IMR-90 (cell line): ENCODE data around the gene BCL7A. TPM values are rescaled to one million over a fixed set of nuclear protein-coding genes. Genes with fewer than 3 reads are reported as not detected.

Source experiments
- ATAC-seq: fragments of 200-7000 bp; cut with Tn5 transposase; 2 replicates; pipeline ENCODE4 v1.9.1; 2020; ENCODE audit warnings: low read depth, mild to moderate bottlenecking, moderate library complexity
- BruUV-seq: library from RNA; stranded (reverse); fragments of 400-500 nt; replicated peaks from 2 replicates; lab custom pipeline; 2021; lab: Mats Ljungman, UMichigan
- CTCF ChIA-PET: fragments of 300-600 bp; formaldehyde crosslinking; extraction: SDS; loops from one replicate; lab custom pipeline; 2021; ENCODE audit warnings: antibody characterized with exemption; lab: Yijun Ruan, JAX
- POLR2A ChIA-PET: fragments of 300-600 bp; sonication (Branson Sonifier 250); formaldehyde crosslinking; loops from one replicate; lab custom pipeline; 2022; ENCODE audit warnings: antibody characterized with exemption; ENCODE audit not compliant: unreplicated experiment; lab: Charles Lee
- DNase-seq: peaks from one replicate; pipeline ENCODE4 v3.0.0; 2013
- H2AFZ ChIP-seq: replicated peaks from 2 replicates; pipeline ENCODE3; 2013; ENCODE audit warnings: low read length, mild to moderate bottlenecking; ENCODE audit not compliant: poor library complexity
- H2AK5ac ChIP-seq: 2 replicates; pipeline ENCODE4 v1.6.1; 2013; ENCODE audit warnings: low read depth, low read length, inconsistent platforms
- H2AK9ac ChIP-seq: replicated peaks from 2 replicates; pipeline ENCODE3; 2013; ENCODE audit warnings: mild to moderate bottlenecking, low read depth, low read length, moderate library complexity; ENCODE audit not compliant: poor library complexity
- H2BK120ac ChIP-seq: 2 replicates; pipeline ENCODE4 v1.6.1; 2013; ENCODE audit warnings: low read depth, low read length, inconsistent platforms
- H2BK15ac ChIP-seq: 3 replicates; pipeline ENCODE4 v1.6.1; 2013; ENCODE audit warnings: low read depth, low read length, inconsistent platforms
- H2BK20ac ChIP-seq: 2 replicates; pipeline ENCODE4 v1.6.1; 2013; ENCODE audit warnings: low read depth, mild to moderate bottlenecking, inconsistent platforms, low read length, moderate library complexity
- H2BK5ac ChIP-seq: 2 replicates; pipeline ENCODE4 v1.6.1; 2013; ENCODE audit warnings: mild to moderate bottlenecking, low read depth, low read length, inconsistent platforms; ENCODE audit not compliant: poor library complexity, severe bottlenecking
- H3K14ac ChIP-seq: replicated peaks from 2 replicates; pipeline ENCODE4 v1.6.1; 2013; ENCODE audit warnings: low read depth, low read length, inconsistent platforms
- H3K18ac ChIP-seq: 2 replicates; pipeline ENCODE4 v1.6.1; 2013; ENCODE audit warnings: low read depth, low read length, control low read depth
- H3K23ac ChIP-seq: 2 replicates; pipeline ENCODE4 v1.6.1; 2013; ENCODE audit warnings: low read depth, low read length, inconsistent platforms
- H3K27ac ChIP-seq: 2 replicates; pipeline ENCODE4 v1.5.1; 2013; ENCODE audit warnings: mild to moderate bottlenecking, control low read depth, low read length; ENCODE audit not compliant: insufficient read depth
- H3K27me3 ChIP-seq: 2 replicates; pipeline ENCODE4 v1.6.1; 2013; ENCODE audit warnings: low read length; ENCODE audit not compliant: control insufficient read depth, insufficient read depth
- H3K36me3 ChIP-seq: 2 replicates; pipeline ENCODE4 v1.6.1; 2013; ENCODE audit warnings: low read length, mixed read lengths; ENCODE audit not compliant: control insufficient read depth, insufficient read depth
- H3K4ac ChIP-seq: 2 replicates; pipeline ENCODE4 v1.6.1; 2013; ENCODE audit warnings: low read depth, low read length, inconsistent platforms
- H3K4me1 ChIP-seq: 2 replicates; pipeline ENCODE4 v1.6.1; 2013; ENCODE audit warnings: low read length, mixed read lengths; ENCODE audit not compliant: control insufficient read depth, insufficient read depth
- H3K4me2 ChIP-seq: 2 replicates; pipeline ENCODE4 v1.6.1; 2013; ENCODE audit warnings: low read depth, mild to moderate bottlenecking, control low read depth, low read length, moderate library complexity
- H3K4me3 ChIP-seq: 2 replicates; pipeline ENCODE4 v1.5.1; 2013; ENCODE audit warnings: low read depth, mild to moderate bottlenecking, control low read depth, low read length, moderate library complexity; ENCODE audit not compliant: insufficient read depth
- H3K56ac ChIP-seq: 2 replicates; pipeline ENCODE4 v1.6.1; 2013; ENCODE audit warnings: low read length, inconsistent platforms; ENCODE audit not compliant: insufficient read depth; ENCODE audit errors: extremely low read depth
- H3K79me1 ChIP-seq, 2 experiments: 2 replicates each; pipeline ENCODE4 v1.6.1; 2013; ENCODE audit warnings: low read length in 2 of 2, inconsistent platforms in 1 of 2, low read depth in 1 of 2
- H3K9ac ChIP-seq: 2 replicates; pipeline ENCODE4 v1.6.1; 2013; ENCODE audit warnings: low read depth, low read length, control low read depth
- H3K9me1 ChIP-seq: 2 replicates; pipeline ENCODE4 v1.6.1; 2013; ENCODE audit warnings: low read length, inconsistent platforms; ENCODE audit not compliant: insufficient read depth
- H3K9me3 ChIP-seq: 2 replicates; pipeline ENCODE4 v1.6.1; 2013; ENCODE audit warnings: low read length; ENCODE audit not compliant: control insufficient read depth, insufficient read depth
- H4K20me1 ChIP-seq: 2 replicates; pipeline ENCODE4 v1.6.1; 2013; ENCODE audit warnings: low read length, inconsistent platforms; ENCODE audit not compliant: insufficient read depth
- H4K5ac ChIP-seq: 2 replicates; pipeline ENCODE4 v1.6.1; 2013; ENCODE audit warnings: mild to moderate bottlenecking, low read depth, low read length, control low read depth
- H4K8ac ChIP-seq, 2 experiments: 2 replicates each; pipeline ENCODE4 v1.6.1; 2013; ENCODE audit warnings: low read depth in 2 of 2, low read length in 2 of 2, control low read depth in 1 of 2, inconsistent platforms in 1 of 2
- H4K91ac ChIP-seq: 2 replicates; pipeline ENCODE4 v1.6.1; 2013; ENCODE audit warnings: low read depth, low read length, inconsistent platforms; ENCODE audit not compliant: insufficient read depth
- BHLHE40 ChIP-seq: fragments of 150-350 bp; IDR thresholded peaks from 2 replicates; pipeline ENCODE4 v1.6.1; 2016; ENCODE audit warnings: mild to moderate bottlenecking, low read depth, low read length
- ELK1 ChIP-seq: fragments of 150-350 bp; IDR thresholded peaks from 2 replicates; pipeline ENCODE4 v1.6.1; 2016; ENCODE audit warnings: low read depth, mild to moderate bottlenecking, low read length, moderate library complexity, borderline replicate concordance
- POLR2A ChIP-seq: IDR thresholded peaks from 2 replicates; pipeline ENCODE4 v1.6.1; 2012; ENCODE audit warnings: mild to moderate bottlenecking, low read depth, low read length
- WGBS, 2 experiments: methylation state at CpG; one replicate each; pipeline versions ENCODE4 v1.1.5 to v1.1.7; 2013; ENCODE audit warnings: missing lambda C conversion rate in 2 of 2; ENCODE audit not compliant: insufficient read length in 1 of 2; ENCODE audit errors: extremely low coverage in 2 of 2; 5-methylcytosine and 5-hydroxymethylcytosine counted together
- dilution Hi-C: fragments of 300-500 bp; cut with HindIII; formaldehyde crosslinking; loops from one replicate; pipeline ENCODE4 v1.14.3; 2018; ENCODE audit warnings: low sequenced_read_pairs; ENCODE audit not compliant: unreplicated experiment
- in situ Hi-C: fragments of 300-500 bp; cut with MboI; formaldehyde crosslinking; loops from 3 replicates; pipeline ENCODE4 v1.14.3; 2019; ENCODE audit warnings: low sequenced_read_pairs, inconsistent platforms, mixed read lengths
- intact Hi-C: fragments of 100-400 bp; cut with micrococcal nuclease; formaldehyde crosslinking; loops from 2 replicates; pipeline ENCODE4 v1.10.0; 2022
- polyA plus RNA-seq, 3 experiments: library from polyadenylated mRNA; depleted of rRNA; stranded (reverse); fragments of >200 nt; gene quantifications; 2 replicates each; pipeline ENCODE4 v1.2.3, GENCODE V29; 2012; ENCODE audit warnings: low replicate concordance in 1 of 3
- total RNA-seq: library from RNA; depleted of rRNA; stranded (reverse); fragments of >200 nt; gene quantifications from 2 replicates; pipeline ENCODE4 v1.2.3, GENCODE V29; 2012

BCL7A gene
- total and polyA plus RNA-seq, 2 of the 4 experiments (the other 2 are of a cell fraction), result 5.6 to 7.9 TPM

- Histone ChIP-seq H3K18ac (no peak overlapping the region), H3K4me3 (peak overlapping the region; percentile 66), H3K4me2 (peak overlapping the region; percentile 80), H2AK5ac (no peak overlapping the region), H2AFZ (peak overlapping the region; percentile 90), H3K9ac (peak overlapping the region; percentile 54), H4K91ac (no peak overlapping the region), H3K23ac (no peak overlapping the region), H3K14ac (peak overlapping the region; percentile 30; the same call in 1 of the 2 replicates), H4K5ac (no peak overlapping the region), H2BK120ac (no peak overlapping the region), H3K56ac (0 out of 2 replicates have a peak overlapping the region, but pooled peaks have one; percentile 28), H3K27me3 (no peaks in the 10 kb centered on the region), H4K20me1 (peaks cover 8% of the 10 kb centered on the region), H3K4me1 (peaks cover 13% of the 10 kb centered on the region), H2AK9ac (peak overlapping the region; percentile 92), H3K36me3 (no peaks in the 10 kb centered on the region), H2BK5ac (peak overlapping the region; percentile 15), H3K9me3 (no peaks in the 10 kb centered on the region; the same call in 1 of the 2 replicates), H4K8ac (peak overlapping the region; percentile 56 to 64; a peak in 3 of 4 replicates), H3K79me1 (peaks cover 16 to 44% of the 10 kb centered on the region in 2 experiments), H3K27ac (peak overlapping the region; percentile 41), H3K4ac (peak overlapping the region; percentile 65), H2BK15ac (no peak overlapping the region; the same call in 2 of the 3 replicates), H2BK20ac (no peak overlapping the region), H3K9me1 (peaks cover 3% of the 10 kb centered on the region)
- TF ChIP-seq POLR2A (0 out of 2 replicates have a peak, but pooled peaks have one; percentile 1), BHLHE40 (no peak), ELK1 (no peak)
- ATAC-seq (peak; percentile 19), DNase-seq (no peak)
- WGBS, 2 experiments, result 1% methylated on average over 34 of the region's 124 CpGs; no CpG with 5 or more reads in 1 of the 2 experiments
- POLR2A ChIA-PET, result interaction anchor here (0.6 kb wide), 1 partner anchor 26 kb away, joined by 3 read pairs; no protein-coding TSS in a partner anchor
- CTCF ChIA-PET, result interaction anchor here (0.6 kb wide), 1 partner anchor 20 kb away, joined by 4 read pairs; no protein-coding TSS in a partner anchor
- dilution Hi-C loops (no loop called here), intact Hi-C loops (loop anchor here (1.0 to 5.0 kb wide), 3 partner anchors 68 to 225 kb away; no protein-coding TSS in a partner anchor), in situ Hi-C loops (no loop called here)
- BruUV-seq, result no TSS peak
These were observed 982 bp downstream of the BCL7A start for GRCh38 chr12:122022393-122023338.
